Astrocyte (in vitro differentiated cells and primary cell): ENCODE results near the gene CTTN. TPM values are rescaled to one million over a fixed set of nuclear protein-coding genes. Genes with fewer than 3 reads are reported as not detected.

Experiments
- DNase-seq: peaks from one replicate; pipeline ENCODE4 v3.0.0-alpha.2; 2010; ENCODE audit warnings: low read depth
- FAIRE-seq: peaks from 2 replicates; lab custom pipeline; 2011; peaks lifted over from hg19 to GRCh38; lab: Jason Lieb, UNC
- H2AFZ ChIP-seq: 2 replicates; pipeline ENCODE4 v1.6.0; 2012; ENCODE audit warnings: low read depth, low read length, inconsistent platforms
- H3K27ac ChIP-seq: 2 replicates; pipeline ENCODE4 v1.5.1; 2011; ENCODE audit warnings: low read depth, low read length, inconsistent platforms
- H3K27me3 ChIP-seq: 2 replicates; pipeline ENCODE4 v1.6.0; 2011; ENCODE audit warnings: low read length, inconsistent platforms; ENCODE audit not compliant: insufficient read depth
- H3K36me3 ChIP-seq: 2 replicates; pipeline ENCODE4 v1.5.1; 2011; ENCODE audit warnings: low read length, inconsistent platforms; ENCODE audit not compliant: insufficient read depth
- H3K4me1 ChIP-seq: 2 replicates; pipeline ENCODE4 v1.5.1; 2011; ENCODE audit warnings: low read length, inconsistent platforms; ENCODE audit not compliant: insufficient read depth
- H3K4me2 ChIP-seq: 2 replicates; pipeline ENCODE4 v1.6.0; 2012; ENCODE audit warnings: low read length, inconsistent platforms
- H3K4me3 ChIP-seq: 2 replicates; pipeline ENCODE4 v1.5.1; 2011; ENCODE audit warnings: low read depth, mild to moderate bottlenecking, low read length, inconsistent platforms; ENCODE audit not compliant: insufficient read depth
- H3K79me2 ChIP-seq: 2 replicates; pipeline ENCODE4 v1.6.0; 2012; ENCODE audit warnings: mild to moderate bottlenecking, low read length, inconsistent platforms; ENCODE audit not compliant: insufficient read depth
- H3K9ac ChIP-seq: 2 replicates; pipeline ENCODE4 v1.6.0; 2012; ENCODE audit warnings: mild to moderate bottlenecking, low read length, inconsistent platforms
- H3K9me3 ChIP-seq: 2 replicates; pipeline ENCODE4 v1.5.1; 2012; ENCODE audit warnings: low read depth, mild to moderate bottlenecking, low read length, inconsistent platforms; ENCODE audit not compliant: insufficient read depth
- H4K20me1 ChIP-seq: 2 replicates; pipeline ENCODE4 v1.6.0; 2012; ENCODE audit warnings: low read length, inconsistent platforms; ENCODE audit not compliant: insufficient read depth
- H3K27ac Mint-ChIP-seq: one replicate; pipeline ENCODE4 v1.8.0; 2021; ENCODE audit warnings: mild to moderate bottlenecking, mixed read lengths; ENCODE audit not compliant: unreplicated experiment
- H3K27me3 Mint-ChIP-seq: one replicate; pipeline ENCODE4 v1.8.0; 2021; ENCODE audit warnings: low read depth, mixed read lengths; ENCODE audit not compliant: unreplicated experiment
- H3K36me3 Mint-ChIP-seq: one replicate; pipeline ENCODE4 v1.8.0; 2021; ENCODE audit warnings: low read depth, mixed read lengths; ENCODE audit not compliant: unreplicated experiment
- H3K4me1 Mint-ChIP-seq: one replicate; pipeline ENCODE4 v1.8.0; 2021; ENCODE audit warnings: low read depth, mixed read lengths; ENCODE audit not compliant: unreplicated experiment
- H3K4me3 Mint-ChIP-seq: one replicate; pipeline ENCODE4 v1.8.0; 2021; ENCODE audit warnings: mild to moderate bottlenecking, moderate library complexity, mixed read lengths; ENCODE audit not compliant: unreplicated experiment
- H3K9me3 Mint-ChIP-seq: one replicate; pipeline ENCODE4 v1.8.0; 2021; ENCODE audit warnings: mild to moderate bottlenecking, mixed read lengths; ENCODE audit not compliant: unreplicated experiment
- CTCF ChIP-seq: IDR thresholded peaks from 2 replicates; pipeline ENCODE4 v1.5.1; 2011; ENCODE audit warnings: low read depth, mild to moderate bottlenecking, inconsistent platforms, low read length, moderate library complexity; ENCODE audit not compliant: insufficient read depth
- EZH2 ChIP-seq: IDR thresholded peaks from 2 replicates; pipeline ENCODE4 v1.6.1; 2012; ENCODE audit warnings: mild to moderate bottlenecking, low read length, inconsistent platforms; ENCODE audit not compliant: insufficient read depth
- total RNA-seq: library from RNA; stranded (reverse); gene quantifications from 2 replicates; pipeline ENCODE4 v1.2.1, GENCODE V29; 2021

The CTTN gene
- total RNA-seq, 1 donor from 2014 or later, result 344 TPM

- H3K4me1 ChIP-seq, result peaks cover 4% of the 10 kb centered on the region
- no peak for TF ChIP-seq CTCF
- TF ChIP-seq EZH2, result no peak
- no peak overlapping the region for H3K4me3 Mint-ChIP-seq
- no peak overlapping the region for H3K9ac ChIP-seq
- no peak overlapping the region for H3K4me3 ChIP-seq
- H3K27me3 ChIP-seq, result peaks cover 3% of the 10 kb centered on the region
- H3K36me3 ChIP-seq, result no peaks in the 10 kb centered on the region
- DNase-seq (no peak), FAIRE-seq (no peak)
- no peaks in the 10 kb centered on the region for H3K9me3 ChIP-seq
- H3K27ac ChIP-seq, result no peak overlapping the region
- H3K27me3 Mint-ChIP-seq, result peaks cover 50% of the 10 kb centered on the region
- no peaks in the 10 kb centered on the region for H3K9me3 Mint-ChIP-seq
- no peak overlapping the region for H3K27ac Mint-ChIP-seq
- no peak overlapping the region for H2AFZ ChIP-seq
- peaks cover 3% of the 10 kb centered on the region for H3K4me1 Mint-ChIP-seq
- H3K4me2 ChIP-seq, result no peak overlapping the region
- peaks cover 2% of the 10 kb centered on the region for H3K36me3 Mint-ChIP-seq
- no peaks in the 10 kb centered on the region for H3K79me2 ChIP-seq
- no peaks in the 10 kb centered on the region for H4K20me1 ChIP-seq
These were observed 79.3 kb downstream of the CTTN start for GRCh38 chr11:70477609-70478008.

GRCh38 chr11:70478166-70478890 is 80.0 kb downstream of the CTTN start:
- Mint-ChIP-seq H3K4me1 (peaks cover 3% of the 10 kb centered on the region), H3K4me3 (no peak overlapping the region), H3K27me3 (peaks cover 43% of the 10 kb centered on the region), H3K9me3 (no peaks in the 10 kb centered on the region), H3K27ac (no peak overlapping the region), H3K36me3 (peaks cover 2% of the 10 kb centered on the region)
- H2AFZ ChIP-seq, result no peak overlapping the region
- H3K36me3 ChIP-seq, result no peaks in the 10 kb centered on the region
- no peak overlapping the region for H3K4me2 ChIP-seq
- H3K9ac ChIP-seq, result no peak overlapping the region
- peaks cover 7% of the 10 kb centered on the region for H3K4me1 ChIP-seq
- no peak overlapping the region for H3K27ac ChIP-seq
- TF ChIP-seq CTCF, result no peak
- TF ChIP-seq EZH2, result no peak
- DNase-seq (no peak), FAIRE-seq (no peak)
- no peaks in the 10 kb centered on the region for H3K9me3 ChIP-seq
- no peak overlapping the region for H3K4me3 ChIP-seq
- no peaks in the 10 kb centered on the region for H3K79me2 ChIP-seq
- peaks cover 2% of the 10 kb centered on the region for H3K27me3 ChIP-seq
- no peaks in the 10 kb centered on the region for H4K20me1 ChIP-seq

GRCh38 chr11:70480711-70481110 is 82.4 kb downstream of the CTTN start:
- Mint-ChIP-seq H3K9me3 (no peaks in the 10 kb centered on the region), H3K36me3 (peaks cover 2% of the 10 kb centered on the region), H3K4me1 (peaks cover 3% of the 10 kb centered on the region), H3K27me3 (peaks cover 30% of the 10 kb centered on the region), H3K27ac (no peak overlapping the region), H3K4me3 (no peak overlapping the region)
- H3K4me1 ChIP-seq, result peaks cover 7% of the 10 kb centered on the region
- no peak overlapping the region for H3K4me2 ChIP-seq
- H2AFZ ChIP-seq, result no peak overlapping the region
- no peaks in the 10 kb centered on the region for H4K20me1 ChIP-seq
- H3K27me3 ChIP-seq, result peaks cover 2% of the 10 kb centered on the region
- H3K27ac ChIP-seq, result no peak overlapping the region
- H3K9ac ChIP-seq, result no peak overlapping the region
- no peak overlapping the region for H3K4me3 ChIP-seq
- no peaks in the 10 kb centered on the region for H3K79me2 ChIP-seq
- no peaks in the 10 kb centered on the region for H3K9me3 ChIP-seq
- TF ChIP-seq CTCF (no peak), EZH2 (no peak)
- H3K36me3 ChIP-seq, result no peaks in the 10 kb centered on the region
- DNase-seq (no peak), FAIRE-seq (no peak)
